Neutrophil (primary cell): ENCODE data around the gene EFNA2.
A peak's percentile ranks its signal among the peaks of the same experiment; 100 is the strongest.

Source experiments
- H3K27ac ChIP-seq: fragments of 200-600 bp; sonication (generic); 2 replicates; pipeline ENCODE4 v1.5.1; 2016; ENCODE audit warnings: mild to moderate bottlenecking, moderate library complexity
- H3K27me3 ChIP-seq: fragments of 200-600 bp; sonication (generic); 2 replicates; pipeline ENCODE4 v1.6.0; 2016; ENCODE audit warnings: mild to moderate bottlenecking
- H3K36me3 ChIP-seq: fragments of 200-600 bp; sonication (generic); 2 replicates; pipeline ENCODE4 v1.5.1; 2017
- H3K4me1 ChIP-seq, 2 experiments: fragments of 200-600 bp in 1 of 2; sonication (generic) in 1 of 2; 1 replicate in 1 of 2; 2 replicates in 1 of 2; pipeline versions ENCODE4 v1.5.1 to v1.6.1; 2013 to 2016; ENCODE audit warnings: low read depth in 1 of 2, low read length in 1 of 2, mild to moderate bottlenecking in 1 of 2, moderate library complexity in 1 of 2; ENCODE audit not compliant: control insufficient read depth in 1 of 2, insufficient read depth in 1 of 2
- H3K4me3 ChIP-seq, 2 experiments: fragments of 200-600 bp in 1 of 2; sonication (generic) in 1 of 2; 1 replicate in 1 of 2; 2 replicates in 1 of 2; pipeline ENCODE4 v1.5.1; 2013 to 2016; ENCODE audit warnings: low read depth in 1 of 2, low read length in 1 of 2, mild to moderate bottlenecking in 1 of 2, moderate library complexity in 1 of 2
- H3K9me3 ChIP-seq: fragments of 200-600 bp; sonication (generic); 2 replicates; pipeline ENCODE4 v1.5.1; 2016
- TF ChIP-seq, protein P1 (sequence below): fragments of 200-600 bp; sonication (generic); IDR thresholded peaks from 2 replicates; pipeline ENCODE4 v1.5.1; 2016; ENCODE audit warnings: antibody characterized with exemption

The EFNA2 gene

DNA sequence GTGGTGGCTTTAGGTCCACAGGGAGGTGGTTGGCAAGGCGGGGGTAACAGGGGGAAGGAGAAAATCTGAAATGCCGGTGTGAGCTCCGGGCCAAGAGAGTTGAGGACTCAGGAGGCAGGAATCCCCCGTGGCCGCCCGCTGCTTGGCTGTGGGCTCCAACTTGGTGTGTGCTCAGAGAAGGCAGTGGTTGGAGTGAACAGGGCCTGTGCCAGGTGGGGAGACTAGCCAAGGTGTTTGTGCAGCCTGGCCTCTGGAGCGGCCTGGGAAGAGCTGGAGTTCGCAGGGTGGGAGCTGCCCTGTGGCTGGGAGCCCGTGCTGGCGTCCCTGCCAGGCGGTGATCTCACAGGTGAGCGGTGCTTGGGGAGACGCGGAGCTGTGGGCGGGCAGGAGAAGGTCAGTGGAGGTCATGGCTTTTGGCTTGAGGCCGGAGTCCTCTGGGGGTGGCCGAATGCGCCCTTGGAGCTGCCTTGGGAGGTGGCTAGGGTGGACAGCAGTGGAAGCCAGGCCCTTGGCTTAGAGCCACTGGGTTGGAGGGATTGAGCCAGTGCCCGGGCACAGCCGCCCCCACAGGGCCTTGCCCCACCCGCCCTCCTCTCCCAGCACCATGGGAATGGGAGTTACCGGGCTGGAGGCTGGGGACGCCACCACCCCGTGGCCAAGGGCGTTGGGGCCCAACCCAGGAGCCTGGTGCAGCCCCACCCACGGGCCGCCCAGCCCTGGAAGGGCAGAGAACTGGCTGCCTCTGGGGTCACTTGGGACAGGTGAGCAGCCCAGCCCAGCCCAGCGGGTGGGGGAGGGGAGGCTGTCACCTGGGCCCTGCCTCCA lies 23.7 kb upstream of the EFNA2 start:
- Histone ChIP-seq H3K4me1 (peaks cover 81 to 86% of the 10 kb centered on the region in 2 experiments), H3K27ac (peak overlapping the region; percentile 100), H3K36me3 (peaks cover 32% of the 10 kb centered on the region), H3K27me3 (no peaks in the 10 kb centered on the region), H3K4me3 (peak overlapping the region; percentile 71 to 72), H3K9me3 (no peaks in the 10 kb centered on the region)
- TF ChIP-seq, protein P1, sequence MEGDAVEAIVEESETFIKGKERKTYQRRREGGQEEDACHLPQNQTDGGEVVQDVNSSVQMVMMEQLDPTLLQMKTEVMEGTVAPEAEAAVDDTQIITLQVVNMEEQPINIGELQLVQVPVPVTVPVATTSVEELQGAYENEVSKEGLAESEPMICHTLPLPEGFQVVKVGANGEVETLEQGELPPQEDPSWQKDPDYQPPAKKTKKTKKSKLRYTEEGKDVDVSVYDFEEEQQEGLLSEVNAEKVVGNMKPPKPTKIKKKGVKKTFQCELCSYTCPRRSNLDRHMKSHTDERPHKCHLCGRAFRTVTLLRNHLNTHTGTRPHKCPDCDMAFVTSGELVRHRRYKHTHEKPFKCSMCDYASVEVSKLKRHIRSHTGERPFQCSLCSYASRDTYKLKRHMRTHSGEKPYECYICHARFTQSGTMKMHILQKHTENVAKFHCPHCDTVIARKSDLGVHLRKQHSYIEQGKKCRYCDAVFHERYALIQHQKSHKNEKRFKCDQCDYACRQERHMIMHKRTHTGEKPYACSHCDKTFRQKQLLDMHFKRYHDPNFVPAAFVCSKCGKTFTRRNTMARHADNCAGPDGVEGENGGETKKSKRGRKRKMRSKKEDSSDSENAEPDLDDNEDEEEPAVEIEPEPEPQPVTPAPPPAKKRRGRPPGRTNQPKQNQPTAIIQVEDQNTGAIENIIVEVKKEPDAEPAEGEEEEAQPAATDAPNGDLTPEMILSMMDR: no peak

- Histone ChIP-seq H3K36me3 (peaks cover 25% of the 10 kb centered on the region), H3K4me3 (peak overlapping the region; percentile 71 to 72)
Observed at GRCh38 chr19:1262623-1263123, 23.0 kb upstream of the EFNA2 start.

DNA sequence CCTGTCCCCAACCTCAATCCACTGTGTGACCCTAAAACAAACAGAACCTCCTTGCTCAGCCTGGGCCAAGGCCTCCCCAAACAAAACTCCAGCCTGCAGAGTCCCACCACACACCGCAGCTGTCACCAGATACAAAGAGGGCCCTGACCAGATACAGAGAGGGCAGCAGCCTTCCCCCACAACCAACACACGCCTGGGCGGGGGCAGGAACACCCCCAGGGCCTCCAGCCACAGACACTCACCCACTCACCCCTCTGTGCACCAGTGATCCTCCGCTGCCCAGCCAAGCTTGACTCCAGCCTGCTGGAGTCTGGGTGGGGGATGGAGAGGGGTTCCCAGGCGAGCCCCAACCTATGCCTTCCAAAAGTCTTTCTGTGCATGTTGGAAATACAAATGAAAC lies 22.5 kb upstream of the EFNA2 start:
- peaks cover 81 to 86% of the 10 kb centered on the region in 2 experiments for H3K4me1 ChIP-seq

More at GRCh38 chr19:1262623-1263123, 23.0 kb upstream of the EFNA2 start:
- Histone ChIP-seq H3K9me3 (no peaks in the 10 kb centered on the region), H3K27ac (peak overlapping the region; percentile 100), H3K4me1 (peaks cover 81 to 86% of the 10 kb centered on the region in 2 experiments), H3K27me3 (peaks cover 6% of the 10 kb centered on the region)
- TF ChIP-seq, protein P1: no peak

GRCh38 chr19:1264801-1265614 lies 20.7 kb upstream of the EFNA2 start:
- peak overlapping the region; percentile 90 for H3K27ac ChIP-seq
- peaks cover 75 to 81% of the 10 kb centered on the region in 2 experiments for H3K4me1 ChIP-seq
- H3K36me3 ChIP-seq: peaks cover 5% of the 10 kb centered on the region
- no peak overlapping the region for H3K4me3 ChIP-seq
- TF ChIP-seq, protein P1: no peak
- H3K27me3 ChIP-seq: peaks cover 8% of the 10 kb centered on the region
- H3K9me3 ChIP-seq: no peaks in the 10 kb centered on the region

More for the DNA sequence above, 22.5 kb upstream of the EFNA2 start:
- H3K4me3 ChIP-seq: peak overlapping the region in 1 of 2 experiments; percentile 72
- peaks cover 20% of the 10 kb centered on the region for H3K36me3 ChIP-seq
- H3K9me3 ChIP-seq: no peaks in the 10 kb centered on the region
- TF ChIP-seq, protein P1: no peak
- H3K27ac ChIP-seq: peak overlapping the region; percentile 100
- H3K27me3 ChIP-seq: peaks cover 8% of the 10 kb centered on the region

GRCh38 chr19:1265615-1266128 lies 20.0 kb upstream of the EFNA2 start:
- Histone ChIP-seq H3K27me3 (peaks cover 8% of the 10 kb centered on the region), H3K36me3 (peaks cover 5% of the 10 kb centered on the region), H3K4me1 (peaks cover 75 to 81% of the 10 kb centered on the region in 2 experiments)

More at GRCh38 chr19:1265615-1266128, 20.0 kb upstream of the EFNA2 start:
- H3K27ac ChIP-seq: peak overlapping the region; percentile 90
- TF ChIP-seq, protein P1: no peak
- H3K9me3 ChIP-seq: no peaks in the 10 kb centered on the region
- H3K4me3 ChIP-seq: peak overlapping the region; percentile 78 to 87
